ENCODE data around the gene KDM5C.

DNA sequence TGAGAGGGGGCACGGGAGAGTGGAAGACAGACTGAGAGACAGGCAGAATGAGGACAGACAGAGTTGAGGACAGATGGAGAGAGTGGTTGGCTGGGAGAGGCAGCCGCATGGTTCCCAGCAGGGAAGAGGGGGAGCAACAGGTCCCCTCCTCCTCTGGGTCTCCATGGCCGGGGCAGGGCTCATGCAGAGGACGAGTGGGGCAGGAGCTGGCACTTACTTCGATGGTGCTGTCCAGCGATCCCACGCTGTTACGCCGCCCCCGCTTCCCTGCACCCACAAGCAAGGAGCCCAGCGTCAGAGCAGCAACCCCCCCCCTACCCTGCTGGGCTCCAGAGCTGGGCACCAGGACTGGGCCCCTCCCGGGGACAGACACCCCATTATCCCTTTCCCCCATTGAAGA is 10.6 kb upstream of the KDM5C start:
- TF ChIP-seq POLR2A (IDR thresholded peaks at IDR 0.05; ENCODE audit: low read depth, low read length) = no peak
- TF ChIP-seq TAF1 (IDR thresholded peaks at IDR 0.05; ENCODE audit: borderline replicate concordance, low read depth, low read length) = no peak

Measured in GM12892 (cell line).